NCI-H345 treated with DMSO at 0.1 percent for 48 hours (cell line): Measurements from ENCODE around the gene NR1H2.

Experiments
- DNase-seq: peaks from one replicate; lab custom pipeline; 2025; ENCODE audit not compliant: unreplicated experiment; lab: John Stamatoyannopoulos, UW

The NR1H2 gene

GRCh38 chr19:50401605-50402450, 25.6 kb downstream of the NR1H2 start:
- DNase-seq, result no peak

GRCh38 chr19:50402544-50403301, 26.5 kb downstream of the NR1H2 start:
- DNase-seq, result no peak

DNA sequence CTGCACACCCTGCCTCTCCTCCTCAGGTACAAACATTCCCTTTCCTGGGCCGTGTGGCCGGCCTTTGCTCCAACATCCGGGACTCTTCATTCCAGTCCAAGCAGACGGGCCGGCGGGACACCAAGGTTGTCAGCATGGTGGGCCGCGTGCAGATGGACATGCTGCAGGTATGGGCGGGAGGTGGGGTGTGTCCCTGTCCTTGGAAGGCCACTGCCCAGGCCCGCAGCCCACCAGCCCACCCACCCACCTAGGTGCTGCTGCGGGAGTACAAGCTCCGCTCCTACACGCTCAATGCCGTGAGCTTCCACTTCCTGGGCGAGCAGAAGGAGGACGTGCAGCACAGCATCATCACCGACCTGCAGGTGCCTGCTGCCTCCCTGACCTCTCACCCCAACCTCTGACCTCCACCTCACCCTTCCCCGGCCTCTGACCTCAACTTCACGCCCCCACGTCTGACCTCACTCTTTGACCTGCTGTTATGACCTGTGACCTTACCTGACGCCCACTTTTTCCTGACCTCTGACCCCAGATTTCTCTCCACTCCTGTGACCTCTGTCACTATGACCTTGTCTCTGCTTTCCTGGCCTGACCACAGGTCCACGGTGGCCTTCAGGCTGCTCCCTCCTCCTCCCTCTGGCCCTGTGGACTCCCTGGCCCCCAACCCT, 30.0 kb downstream of the NR1H2 start:
- no peak for DNase-seq

DNA sequence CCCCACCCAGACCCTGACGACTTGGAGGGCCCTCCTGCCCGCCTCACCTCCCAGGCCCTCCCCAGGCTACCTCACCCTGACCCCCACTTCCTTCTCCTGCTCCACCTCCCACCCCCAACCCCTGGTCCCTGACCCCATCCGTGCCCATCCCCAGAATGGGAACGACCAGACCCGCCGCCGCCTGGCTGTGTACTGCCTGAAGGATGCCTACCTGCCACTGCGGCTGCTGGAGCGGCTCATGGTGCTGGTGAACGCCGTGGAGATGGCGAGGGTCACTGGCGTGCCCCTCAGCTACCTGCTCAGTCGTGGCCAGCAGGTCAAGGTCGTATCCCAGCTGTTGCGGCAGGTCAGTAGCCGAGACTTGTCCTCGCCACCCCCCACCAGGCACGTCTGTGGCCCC, 30.6 kb downstream of the NR1H2 start:
- no peak for DNase-seq

DNA sequence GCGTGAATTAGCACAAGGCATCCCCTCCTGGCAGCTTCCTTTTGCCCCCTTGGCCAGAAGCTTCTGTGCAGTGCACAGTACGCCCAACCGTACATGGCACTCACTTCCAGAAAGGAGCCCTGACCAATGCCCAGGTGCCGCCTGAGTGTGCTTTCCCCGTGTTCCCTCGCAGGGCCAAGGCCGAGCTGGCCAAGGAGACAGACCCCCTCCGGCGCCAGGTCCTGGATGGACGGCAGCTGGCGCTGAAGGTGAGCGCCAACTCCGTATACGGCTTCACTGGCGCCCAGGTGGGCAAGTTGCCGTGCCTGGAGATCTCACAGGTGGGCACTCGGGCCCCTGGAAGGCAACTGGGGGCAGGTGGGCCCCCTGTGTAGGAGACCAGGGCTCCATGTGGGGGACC, 33.1 kb downstream of the NR1H2 start:
- no peak for DNase-seq

GRCh38 chr19:50410109-50410508, 33.9 kb downstream of the NR1H2 start:
- DNase-seq, result no peak

DNA sequence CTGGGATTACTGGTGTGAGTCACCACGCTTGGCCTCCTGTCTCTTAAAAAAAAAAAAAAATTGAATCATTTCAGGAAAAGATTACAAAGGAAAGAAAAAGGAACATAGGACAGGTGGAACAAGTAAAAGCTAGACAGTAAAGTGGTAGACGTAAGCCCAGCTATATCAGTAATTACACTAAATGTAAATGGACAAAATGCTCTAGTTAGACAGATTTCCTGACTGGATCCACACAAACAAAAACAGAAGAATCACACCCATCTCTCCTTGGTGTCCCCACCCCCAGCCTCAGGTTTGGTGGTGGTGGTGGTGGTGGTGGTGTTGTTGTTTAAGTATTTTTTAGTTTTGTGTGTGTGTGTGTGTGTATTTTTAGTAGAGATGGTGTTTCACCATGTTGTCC, 36.2 kb downstream of the NR1H2 start:
- no peak for DNase-seq

DNA sequence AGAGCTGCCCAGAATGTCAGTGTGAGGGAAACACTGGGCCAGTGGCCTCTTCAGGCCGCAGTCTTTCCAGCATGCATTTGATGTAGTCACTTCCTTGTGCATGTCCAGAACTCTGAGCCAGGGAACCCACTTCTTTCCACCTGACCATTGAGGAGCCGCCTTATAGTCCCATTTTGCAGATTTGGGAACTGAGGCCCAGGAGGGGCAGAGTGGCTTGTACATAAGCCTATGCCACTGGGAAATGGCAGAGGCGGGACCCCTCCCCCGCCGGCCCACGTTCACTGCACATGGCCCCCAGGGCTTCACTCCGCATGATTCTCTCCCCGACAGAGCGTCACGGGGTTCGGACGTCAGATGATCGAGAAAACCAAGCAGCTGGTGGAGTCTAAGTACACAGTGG, 36.8 kb downstream of the NR1H2 start:
- DNase-seq, result no peak

DNA sequence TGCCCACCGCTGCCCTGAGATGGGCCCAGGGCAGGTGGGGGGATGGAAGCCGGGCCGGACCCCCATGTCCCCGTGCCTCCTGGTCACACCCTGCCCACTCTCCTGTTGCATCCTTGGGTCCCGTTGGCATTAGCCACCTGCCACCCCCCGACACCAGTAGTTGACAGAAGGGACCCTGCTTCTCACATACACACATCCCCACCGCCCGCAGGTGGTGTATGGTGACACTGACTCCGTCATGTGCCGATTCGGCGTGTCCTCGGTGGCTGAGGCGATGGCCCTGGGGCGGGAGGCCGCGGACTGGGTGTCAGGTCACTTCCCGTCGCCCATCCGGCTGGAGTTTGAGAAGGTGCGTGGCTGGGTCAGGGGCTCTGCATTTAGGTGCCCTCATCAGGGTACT, 37.3 kb downstream of the NR1H2 start:
- no peak for DNase-seq

- DNase-seq, result no peak
Measured at GRCh38 chr19:50414864-50415660, 38.8 kb downstream of the NR1H2 start.

- no peak for DNase-seq
Measured at GRCh38 chr19:50415661-50416033, 39.4 kb downstream of the NR1H2 start.

DNA sequence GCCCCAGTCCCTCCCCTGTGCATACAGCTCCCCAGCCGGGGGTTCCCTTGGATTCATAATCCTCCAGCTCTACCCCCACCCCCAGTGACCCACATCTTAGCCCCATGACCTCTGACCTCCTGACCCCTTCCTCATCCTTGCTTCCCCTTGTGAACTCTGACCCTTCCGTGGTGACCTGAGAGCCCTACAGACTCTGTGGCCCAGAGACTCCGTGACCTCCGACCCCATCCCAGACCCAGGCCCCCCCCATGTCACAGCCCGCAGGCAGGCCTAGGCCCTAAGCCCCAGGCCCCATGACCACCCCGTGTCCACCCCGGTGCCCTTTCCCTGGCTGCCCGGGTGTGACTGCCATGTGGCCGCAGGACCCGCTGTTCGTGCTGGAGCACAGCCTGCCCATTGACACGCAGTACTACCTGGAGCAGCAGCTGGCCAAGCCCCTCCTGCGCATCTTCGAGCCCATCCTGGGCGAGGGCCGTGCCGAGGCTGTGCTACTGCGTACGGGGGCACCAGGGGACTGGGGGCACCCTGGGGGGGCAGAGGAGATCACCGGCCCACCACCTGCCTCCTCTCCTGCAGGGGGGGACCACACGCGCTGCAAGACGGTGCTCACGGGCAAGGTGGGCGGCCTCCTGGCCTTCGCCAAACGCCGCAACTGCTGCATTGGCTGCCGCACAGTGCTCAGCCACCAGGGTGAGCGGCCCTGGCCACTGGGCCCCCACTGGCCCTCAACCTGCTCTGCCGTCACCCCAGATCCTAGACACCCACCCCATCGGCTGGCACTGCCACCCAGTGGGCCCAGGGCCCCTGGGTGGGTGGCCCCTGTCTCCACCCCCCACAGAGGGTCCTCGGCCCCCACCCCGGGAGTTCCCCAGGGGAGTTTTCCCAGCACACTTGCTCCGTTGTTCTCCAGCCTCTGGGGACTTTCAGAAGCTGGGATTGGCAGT, 40.0 kb downstream of the NR1H2 start:
- no peak for DNase-seq

- DNase-seq, result no peak
Measured at GRCh38 chr19:50417111-50418081, 41.1 kb downstream of the NR1H2 start.

DNA sequence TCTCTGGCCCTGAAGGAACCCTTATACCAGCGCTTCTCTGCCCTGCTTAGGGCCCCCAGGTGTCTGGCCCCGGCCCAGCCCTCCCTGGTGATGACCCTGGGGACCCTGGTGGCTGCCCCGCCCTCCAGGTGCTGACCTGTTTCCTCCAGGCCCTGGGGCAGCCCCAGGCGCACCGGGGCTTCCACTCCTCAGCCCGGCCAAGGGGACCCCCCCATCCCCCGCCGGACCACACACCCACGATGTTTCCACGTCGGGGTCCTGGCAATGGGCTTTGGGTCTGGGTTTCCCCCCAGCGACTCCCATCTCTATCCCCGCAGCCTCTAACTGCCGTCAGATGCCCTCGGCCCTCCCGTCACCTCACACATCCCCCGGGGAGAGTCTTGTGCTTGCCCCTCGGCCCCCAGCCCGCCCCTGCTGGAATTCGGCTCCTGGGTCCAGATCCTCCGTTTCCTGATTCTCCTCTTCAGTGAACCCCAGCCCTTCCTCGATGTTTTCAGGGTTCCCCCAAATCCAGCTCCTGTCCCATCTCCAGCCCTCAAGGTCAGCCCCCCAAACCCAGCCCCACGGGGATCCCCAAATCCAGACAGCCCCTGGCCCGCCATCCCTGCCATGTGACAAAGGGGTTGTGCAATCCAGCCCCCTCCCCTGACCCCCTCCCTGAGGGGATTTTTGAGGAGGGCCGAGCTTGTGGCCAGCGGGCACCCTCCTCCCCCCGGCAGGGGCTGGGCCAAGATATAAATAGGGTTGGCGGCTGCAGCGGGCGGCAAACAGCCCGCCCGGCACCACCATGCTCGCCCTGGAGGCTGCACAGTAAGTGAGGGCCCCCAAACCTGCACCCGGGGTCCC, 42.1 kb downstream of the NR1H2 start, which contains the start of gene SPIB:
Gene SPIB (plus strand): TSS at position 763 of the 846 bp plus-strand sequence. CDS start 25 bp downstream, at position 788.
- DNase-seq, result no peak

- no peak for DNase-seq
Measured at GRCh38 chr19:50419022-50419579, 42.8 kb downstream of the NR1H2 start.

DNA sequence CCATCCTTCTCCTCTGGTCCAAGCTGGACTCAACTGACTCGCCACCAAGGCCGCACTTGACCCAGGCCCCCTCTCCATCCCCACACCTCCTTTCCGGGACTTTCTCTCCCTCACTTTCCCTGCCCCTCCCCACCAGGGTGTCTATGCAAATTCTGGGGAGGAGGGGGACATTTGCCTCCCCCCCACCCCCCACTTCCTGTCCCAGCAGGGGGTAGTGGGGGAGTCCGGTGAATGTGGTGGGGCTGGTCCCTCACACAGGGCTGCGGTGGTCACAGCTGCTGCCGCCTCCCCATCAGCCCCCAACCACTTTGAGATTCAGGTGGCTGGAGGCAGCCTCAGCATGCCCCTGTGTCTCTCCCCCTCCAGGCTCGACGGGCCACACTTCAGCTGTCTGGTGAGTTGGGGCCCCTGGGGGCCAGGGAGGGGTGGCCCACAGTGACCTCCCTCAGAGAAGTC, 43.4 kb downstream of the NR1H2 start:
- no peak for DNase-seq

GRCh38 chr19:50420127-50420526, 43.9 kb downstream of the NR1H2 start:
- DNase-seq, result no peak
